Nephron progenitor cell (in vitro differentiated cells): Measurements from ENCODE around the gene TMOD1.
"Not testable (repeated sequence)": the region's sequence is repeated elsewhere in the genome, so short reads cannot be mapped to it uniquely, and the experiment has no call there.

ENCODE experiments used
- DNase-seq: peaks from one replicate; pipeline ENCODE4 v3.0.0; 2021
- H3K27ac Mint-ChIP-seq: 2 replicates; pipeline ENCODE4 v1.8.0; 2021; ENCODE audit warnings: mild to moderate bottlenecking, moderate library complexity, mixed read lengths
- H3K27me3 Mint-ChIP-seq: 2 replicates; pipeline ENCODE4 v1.8.0; 2021; ENCODE audit warnings: mild to moderate bottlenecking, low read depth, mixed read lengths; ENCODE audit not compliant: poor library complexity
- H3K36me3 Mint-ChIP-seq: 2 replicates; pipeline ENCODE4 v1.8.0; 2021; ENCODE audit warnings: low read depth, mixed read lengths
- H3K4me1 Mint-ChIP-seq: 2 replicates; pipeline ENCODE4 v1.8.0; 2021; ENCODE audit warnings: mixed read lengths
- H3K4me3 Mint-ChIP-seq: 2 replicates; pipeline ENCODE4 v1.8.0; 2021; ENCODE audit warnings: mild to moderate bottlenecking, moderate library complexity, mixed read lengths
- H3K9me3 Mint-ChIP-seq: 2 replicates; pipeline ENCODE4 v1.8.0; 2021; ENCODE audit warnings: mild to moderate bottlenecking, moderate library complexity, mixed read lengths
- CTCF ChIP-seq: fragments of 200-600 bp; sonication (generic); IDR thresholded peaks from 2 replicates; pipeline ENCODE4 v1.5.0; 2021; ENCODE audit warnings: antibody characterized with exemption

The TMOD1 gene

GRCh38 chr9:97487107-97487506, 14.4 kb upstream of the TMOD1 start:
- DNase-seq = no peak
- Mint-ChIP-seq H3K27me3 (peaks cover 41% of the 10 kb centered on the region), H3K4me1 (no peaks in the 10 kb centered on the region), H3K36me3 (peaks cover 5% of the 10 kb centered on the region), H3K27ac (no peak overlapping the region), H3K4me3 (no peak overlapping the region), H3K9me3 (peaks cover 25% of the 10 kb centered on the region)
- peak; percentile 19 for TF ChIP-seq CTCF

GRCh38 chr9:97487861-97488260, 13.6 kb upstream of the TMOD1 start:
- no peak overlapping the region for H3K27ac Mint-ChIP-seq
- no peak for TF ChIP-seq CTCF
- peaks cover 5% of the 10 kb centered on the region for H3K36me3 Mint-ChIP-seq
- DNase-seq = no peak
- H3K9me3 Mint-ChIP-seq = peaks cover 22% of the 10 kb centered on the region
- H3K4me3 Mint-ChIP-seq = no peak overlapping the region
- peaks cover 38% of the 10 kb centered on the region for H3K27me3 Mint-ChIP-seq
- no peaks in the 10 kb centered on the region for H3K4me1 Mint-ChIP-seq

GRCh38 chr9:97491216-97491999, 10.1 kb upstream of the TMOD1 start:
- no peak for TF ChIP-seq CTCF
- Mint-ChIP-seq H3K27me3 (peaks cover 22% of the 10 kb centered on the region), H3K27ac (no peak overlapping the region), H3K4me1 (no peaks in the 10 kb centered on the region), H3K4me3 (no peak overlapping the region), H3K36me3 (peaks cover 5% of the 10 kb centered on the region), H3K9me3 (peaks cover 20% of the 10 kb centered on the region)
- DNase-seq = no peak

- peaks cover 47% of the 10 kb centered on the region for H3K27me3 Mint-ChIP-seq
- H3K36me3 Mint-ChIP-seq, H3K4me3 Mint-ChIP-seq, DNase-seq, H3K27ac Mint-ChIP-seq, H3K4me1 Mint-ChIP-seq: not testable (repeated sequence)
- peaks cover 29% of the 10 kb centered on the region for H3K9me3 Mint-ChIP-seq
Measured at GRCh38 chr9:97497558-97498375, 3.7 kb upstream of the TMOD1 start.

- not testable (repeated sequence) for DNase-seq, H3K36me3 Mint-ChIP-seq, H3K27ac Mint-ChIP-seq, H3K4me3 Mint-ChIP-seq
- Mint-ChIP-seq H3K27me3 (peaks cover 47% of the 10 kb centered on the region), H3K4me1 (peaks cover 13% of the 10 kb centered on the region), H3K9me3 (peaks cover 29% of the 10 kb centered on the region)
Measured at GRCh38 chr9:97498846-97499245, 2.6 kb upstream of the TMOD1 start.

- no peak for TF ChIP-seq CTCF
- no peak overlapping the region for H3K27ac Mint-ChIP-seq
Measured at GRCh38 chr9:97500263-97500662, 1.2 kb upstream of the TMOD1 start.

More at GRCh38 chr9:97500263-97500662, 1.2 kb upstream of the TMOD1 start:
- Mint-ChIP-seq H3K4me3 (peak overlapping the region; percentile 75), H3K9me3 (peaks cover 29% of the 10 kb centered on the region), H3K4me1 (peaks cover 19% of the 10 kb centered on the region), H3K36me3 (no peaks in the 10 kb centered on the region), H3K27me3 (peaks cover 47% of the 10 kb centered on the region)
- no peak for DNase-seq
